ENCODE results near the gene PHEX.

The PHEX gene

DNA sequence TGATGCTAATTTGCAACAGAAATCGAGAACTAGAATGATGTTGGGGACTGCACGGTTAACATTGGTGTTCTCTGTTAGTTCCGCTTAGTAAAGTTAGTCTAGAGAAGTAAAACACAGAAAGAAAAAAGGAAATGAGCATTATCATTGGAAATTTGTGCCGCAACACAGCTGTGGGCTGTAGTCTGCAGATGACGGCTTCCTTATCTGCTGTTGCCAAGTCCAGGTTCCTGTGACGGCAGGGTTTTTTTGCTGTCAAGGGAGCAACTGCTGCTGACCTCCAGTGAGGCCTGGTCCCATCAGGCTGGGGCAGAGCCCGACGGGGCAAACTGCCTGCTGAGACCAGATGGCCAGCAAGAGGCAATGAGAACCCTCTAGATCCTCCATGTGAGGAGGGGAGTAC lies 38.9 kb upstream of the PHEX start:
- DNase-seq (ENCODE audit: low read depth, low spot score) = no peak

GRCh38 chrX:21996872-21997455 lies 35.2 kb upstream of the PHEX start:
- H3K4me3 ChIP-seq (ENCODE audit: low read depth, low read length) = no peak overlapping the region
- ChIA-PET POLR2A (no interaction called here), CTCF (interaction anchor here (0.9 to 1.3 kb wide), 3 partner anchors 9 to 1557 kb away, joined by 3 to 5 read pairs (median 3); no protein-coding TSS in a partner anchor)
- TF ChIP-seq, protein P1, sequence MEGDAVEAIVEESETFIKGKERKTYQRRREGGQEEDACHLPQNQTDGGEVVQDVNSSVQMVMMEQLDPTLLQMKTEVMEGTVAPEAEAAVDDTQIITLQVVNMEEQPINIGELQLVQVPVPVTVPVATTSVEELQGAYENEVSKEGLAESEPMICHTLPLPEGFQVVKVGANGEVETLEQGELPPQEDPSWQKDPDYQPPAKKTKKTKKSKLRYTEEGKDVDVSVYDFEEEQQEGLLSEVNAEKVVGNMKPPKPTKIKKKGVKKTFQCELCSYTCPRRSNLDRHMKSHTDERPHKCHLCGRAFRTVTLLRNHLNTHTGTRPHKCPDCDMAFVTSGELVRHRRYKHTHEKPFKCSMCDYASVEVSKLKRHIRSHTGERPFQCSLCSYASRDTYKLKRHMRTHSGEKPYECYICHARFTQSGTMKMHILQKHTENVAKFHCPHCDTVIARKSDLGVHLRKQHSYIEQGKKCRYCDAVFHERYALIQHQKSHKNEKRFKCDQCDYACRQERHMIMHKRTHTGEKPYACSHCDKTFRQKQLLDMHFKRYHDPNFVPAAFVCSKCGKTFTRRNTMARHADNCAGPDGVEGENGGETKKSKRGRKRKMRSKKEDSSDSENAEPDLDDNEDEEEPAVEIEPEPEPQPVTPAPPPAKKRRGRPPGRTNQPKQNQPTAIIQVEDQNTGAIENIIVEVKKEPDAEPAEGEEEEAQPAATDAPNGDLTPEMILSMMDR (IDR thresholded peaks at IDR 0.05; ENCODE audit: insufficient read depth, low read length, missing control alignments) = no peak
- DNase-seq (ENCODE audit: low read depth, low spot score) = no peak

More for the DNA sequence above, 38.9 kb upstream of the PHEX start:
- CTCF ChIA-PET = no interaction called here
- H3K4me3 ChIP-seq (ENCODE audit: low read depth, low read length) = no peak overlapping the region
- POLR2A ChIA-PET = no interaction called here
- TF ChIP-seq, protein P1 (IDR thresholded peaks at IDR 0.05; ENCODE audit: insufficient read depth, low read length, missing control alignments) = no peak

DNA sequence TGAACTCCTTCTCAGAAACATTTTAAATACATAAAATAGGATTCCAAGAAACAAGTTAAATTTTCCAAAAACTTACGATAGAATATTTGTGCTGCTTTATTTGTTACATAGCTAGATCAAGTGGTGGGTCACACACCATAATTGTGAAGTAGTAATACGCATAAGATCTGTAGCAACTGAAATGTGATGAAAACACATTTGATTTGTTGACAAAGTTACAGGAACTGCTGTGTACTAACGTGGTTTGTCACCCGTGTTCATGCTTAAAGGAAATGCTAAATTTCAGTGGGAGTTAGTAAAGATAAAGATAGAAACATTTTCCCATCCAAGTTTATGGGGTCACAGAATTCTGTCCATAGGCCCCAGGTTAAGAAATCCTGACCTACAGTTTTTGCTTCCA lies 34.1 kb upstream of the PHEX start:
- no peak for DNase-seq (ENCODE audit: low read depth, low spot score)
- TF ChIP-seq, protein P1 (IDR thresholded peaks at IDR 0.05; ENCODE audit: insufficient read depth, low read length, missing control alignments) = no peak
- H3K4me3 ChIP-seq (ENCODE audit: low read depth, low read length) = no peak overlapping the region
- ChIA-PET CTCF (interaction anchor here (1.6 kb wide), 2 partner anchors 9 to 13 kb away, joined by 4 to 5 read pairs; no protein-coding TSS in a partner anchor), POLR2A (no interaction called here)

DNA sequence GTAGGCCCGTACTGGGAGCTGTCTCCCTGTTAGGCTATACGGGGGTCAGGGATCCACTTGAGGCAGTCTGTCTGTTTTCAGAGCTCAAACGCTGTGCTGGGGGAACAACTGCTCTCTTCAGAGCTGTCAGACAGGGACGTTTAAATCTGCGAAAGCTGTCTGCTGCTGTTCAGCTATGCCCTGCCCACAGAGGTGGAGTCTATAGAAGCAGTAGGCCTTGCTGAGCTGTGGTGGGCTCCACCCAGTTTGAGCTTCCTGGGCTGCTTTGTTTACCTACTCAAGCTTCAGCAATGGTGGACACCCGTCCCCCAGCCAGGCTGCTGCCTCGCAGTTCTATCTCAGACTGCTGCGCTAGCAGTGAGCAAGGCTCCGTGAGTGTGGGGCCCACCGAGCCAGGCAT lies 27.3 kb upstream of the PHEX start:
- no peak overlapping the region for H3K4me3 ChIP-seq (ENCODE audit: low read depth, low read length)
- CTCF ChIA-PET = no interaction called here
- POLR2A ChIA-PET = no interaction called here
- TF ChIP-seq, protein P1 (IDR thresholded peaks at IDR 0.05; ENCODE audit: insufficient read depth, low read length, missing control alignments) = no peak
- no peak for DNase-seq (ENCODE audit: low read depth, low spot score)

DNA sequence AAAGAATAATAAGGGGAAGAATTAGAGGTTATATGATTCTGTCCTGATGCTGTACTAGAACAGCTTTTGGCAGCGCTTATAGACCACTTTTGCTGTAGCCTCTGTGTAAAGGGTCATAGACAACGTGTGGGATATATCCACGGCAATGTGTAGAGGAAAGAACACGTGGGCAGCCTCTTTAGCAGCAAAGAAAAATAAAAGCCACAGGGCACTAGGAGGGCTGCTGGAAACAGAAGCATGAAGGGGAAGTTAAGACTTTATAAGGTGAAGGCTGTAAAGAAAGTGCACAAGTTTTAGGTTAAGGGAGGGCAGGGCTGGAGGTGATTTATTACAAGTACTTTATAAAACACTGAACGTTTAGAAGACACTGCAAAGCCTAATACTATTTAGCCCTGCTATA lies 20.1 kb upstream of the PHEX start:
- ChIA-PET CTCF (no interaction called here), POLR2A (no interaction called here)
- no peak for DNase-seq (ENCODE audit: low read depth, low spot score)
- no peak overlapping the region for H3K4me3 ChIP-seq (ENCODE audit: low read depth, low read length)
- TF ChIP-seq, protein P1 (IDR thresholded peaks at IDR 0.05; ENCODE audit: insufficient read depth, low read length, missing control alignments) = no peak

DNA sequence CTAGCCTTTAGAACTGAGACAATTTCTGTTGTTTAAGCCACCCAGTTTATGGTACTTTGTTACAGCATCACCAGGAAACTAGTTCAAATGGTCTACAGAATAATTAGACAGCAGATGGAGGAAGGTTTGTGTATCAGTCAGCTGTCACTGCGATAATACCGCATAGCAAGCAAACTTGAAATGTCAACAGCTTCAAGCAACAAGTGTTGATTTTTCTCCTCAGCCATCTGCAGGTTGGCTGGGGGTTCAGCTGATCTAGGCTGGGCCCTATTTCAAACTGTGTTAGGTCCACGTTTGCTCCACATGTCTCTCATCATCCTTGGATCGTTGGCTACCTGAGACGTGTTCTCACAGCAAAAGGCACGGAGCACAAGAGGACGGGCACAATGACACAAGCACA lies 19.2 kb upstream of the PHEX start:
- CTCF ChIA-PET = no interaction called here
- DNase-seq (ENCODE audit: low read depth, low spot score) = no peak
- POLR2A ChIA-PET = no interaction called here

More for the DNA sequence above, 19.2 kb upstream of the PHEX start:
- H3K4me3 ChIP-seq (ENCODE audit: low read depth, low read length) = no peak overlapping the region
- TF ChIP-seq, protein P1 (IDR thresholded peaks at IDR 0.05; ENCODE audit: insufficient read depth, low read length, missing control alignments) = no peak

All from AG04449 (cell line).